BLaER1 (cell line): ENCODE measurements around the gene TMEM53.

Source experiments
- H3K27ac ChIP-seq: shearing (Covaris generic); formaldehyde crosslinking; 2 replicates; pipeline ENCODE4 v1.8.1; 2022
- H3K27me3 ChIP-seq: shearing (Covaris generic); formaldehyde crosslinking; 2 replicates; pipeline ENCODE4 v1.8.1; 2022
- H3K36me3 ChIP-seq: shearing (Covaris generic); formaldehyde crosslinking; 2 replicates; pipeline ENCODE4 v1.8.1; 2022
- H3K4me1 ChIP-seq: shearing (Covaris generic); formaldehyde crosslinking; 2 replicates; pipeline ENCODE4 v1.8.1; 2022
- H3K4me2 ChIP-seq: shearing (Covaris generic); formaldehyde crosslinking; 2 replicates; pipeline ENCODE4 v1.8.1; 2022
- H3K4me3 ChIP-seq: shearing (Covaris generic); formaldehyde crosslinking; 2 replicates; pipeline ENCODE4 v1.8.1; 2022
- H3K9ac ChIP-seq: shearing (Covaris generic); formaldehyde crosslinking; 2 replicates; pipeline ENCODE4 v1.8.1; 2022
- H3K9me3 ChIP-seq: shearing (Covaris generic); formaldehyde crosslinking; 2 replicates; pipeline ENCODE4 v1.8.1; 2022
- H4K20me1 ChIP-seq: shearing (Covaris generic); formaldehyde crosslinking; 2 replicates; pipeline ENCODE4 v1.8.1; 2022
- Cebpa-rat ChIP-seq: shearing (Covaris generic); IDR thresholded peaks from 2 replicates; pipeline ENCODE4 v1.8.1; 2022

Gene TMEM53

DNA sequence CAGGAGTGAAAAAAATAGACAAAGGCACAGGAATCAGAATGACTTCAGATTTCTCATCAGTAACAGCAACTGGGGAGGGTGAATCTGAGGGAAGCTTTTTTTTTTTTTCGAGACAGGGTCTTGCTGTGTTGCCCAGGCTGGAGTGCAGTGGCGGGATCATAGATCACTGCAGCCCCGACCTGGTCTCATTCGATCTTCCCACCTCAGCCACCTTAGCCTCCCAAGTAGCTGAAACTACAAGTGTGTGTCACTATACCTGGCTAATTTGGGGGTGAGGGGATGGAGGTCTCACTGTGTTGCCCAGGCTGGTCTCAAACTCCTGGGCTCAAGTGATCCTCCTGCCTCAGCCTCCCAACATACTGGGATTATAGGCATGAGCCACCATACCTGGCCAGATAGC is 10.9 kb upstream of the TMEM53 start:
- Histone ChIP-seq H4K20me1 (no peaks in the 10 kb centered on the region), H3K9ac (no peak overlapping the region)
- TF ChIP-seq Cebpa-rat = no peak

DNA sequence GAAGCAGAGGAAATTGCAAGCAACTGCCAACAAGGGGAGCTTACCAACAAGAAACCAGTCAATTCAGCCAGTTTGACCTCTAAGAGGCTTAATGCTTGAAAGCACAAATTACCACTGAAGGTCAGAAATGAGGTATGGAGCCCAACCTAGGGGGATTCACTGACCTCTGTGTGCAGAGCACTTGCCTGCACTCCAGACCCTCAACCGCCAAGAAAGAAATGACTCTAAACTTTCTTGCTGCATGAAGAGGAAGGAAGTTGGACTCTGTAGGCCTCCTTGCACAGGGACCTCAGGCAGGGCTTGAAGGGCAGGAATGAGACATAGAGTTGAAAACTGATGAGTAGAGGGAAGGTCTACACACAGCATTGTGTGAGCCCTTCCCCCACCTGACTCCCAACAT is 10.2 kb upstream of the TMEM53 start:
- Histone ChIP-seq H3K27ac (peak overlapping the region; percentile 70), H3K27me3 (no peaks in the 10 kb centered on the region), H3K36me3 (no peaks in the 10 kb centered on the region), H4K20me1 (no peaks in the 10 kb centered on the region), H3K4me3 (no peak overlapping the region), H3K9ac (peak overlapping the region; percentile 51), H3K4me1 (peaks cover 27% of the 10 kb centered on the region), H3K4me2 (peak overlapping the region; percentile 69), H3K9me3 (no peaks in the 10 kb centered on the region)
- TF ChIP-seq Cebpa-rat = no peak

More for the DNA sequence above, 10.9 kb upstream of the TMEM53 start:
- Histone ChIP-seq H3K4me1 (peaks cover 27% of the 10 kb centered on the region), H3K27ac (peak overlapping the region; percentile 70; the same call in 1 of the 2 replicates), H3K27me3 (no peaks in the 10 kb centered on the region), H3K4me3 (no peak overlapping the region), H3K36me3 (no peaks in the 10 kb centered on the region), H3K9me3 (no peaks in the 10 kb centered on the region), H3K4me2 (peak overlapping the region; percentile 69)

DNA sequence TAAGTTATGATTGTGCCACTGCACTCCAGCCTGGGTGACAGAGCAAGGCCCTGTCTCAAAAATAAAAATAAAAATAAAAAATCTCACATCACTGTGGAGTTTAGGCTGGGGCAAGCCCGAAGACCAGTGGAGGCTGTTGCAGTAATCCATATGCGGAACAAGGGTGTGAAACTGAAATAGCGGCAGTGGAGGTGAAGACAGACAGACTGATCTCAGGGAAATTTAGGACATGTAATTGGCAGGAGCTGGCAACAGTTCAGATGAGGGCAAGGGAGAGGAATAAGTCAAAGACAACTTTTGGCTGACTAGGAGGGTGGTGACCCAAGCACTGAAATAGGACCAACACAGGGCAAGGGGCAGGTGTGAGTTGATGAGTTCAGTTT is 8.6 kb upstream of the TMEM53 start:
- peaks cover 27% of the 10 kb centered on the region for H3K4me1 ChIP-seq

DNA sequence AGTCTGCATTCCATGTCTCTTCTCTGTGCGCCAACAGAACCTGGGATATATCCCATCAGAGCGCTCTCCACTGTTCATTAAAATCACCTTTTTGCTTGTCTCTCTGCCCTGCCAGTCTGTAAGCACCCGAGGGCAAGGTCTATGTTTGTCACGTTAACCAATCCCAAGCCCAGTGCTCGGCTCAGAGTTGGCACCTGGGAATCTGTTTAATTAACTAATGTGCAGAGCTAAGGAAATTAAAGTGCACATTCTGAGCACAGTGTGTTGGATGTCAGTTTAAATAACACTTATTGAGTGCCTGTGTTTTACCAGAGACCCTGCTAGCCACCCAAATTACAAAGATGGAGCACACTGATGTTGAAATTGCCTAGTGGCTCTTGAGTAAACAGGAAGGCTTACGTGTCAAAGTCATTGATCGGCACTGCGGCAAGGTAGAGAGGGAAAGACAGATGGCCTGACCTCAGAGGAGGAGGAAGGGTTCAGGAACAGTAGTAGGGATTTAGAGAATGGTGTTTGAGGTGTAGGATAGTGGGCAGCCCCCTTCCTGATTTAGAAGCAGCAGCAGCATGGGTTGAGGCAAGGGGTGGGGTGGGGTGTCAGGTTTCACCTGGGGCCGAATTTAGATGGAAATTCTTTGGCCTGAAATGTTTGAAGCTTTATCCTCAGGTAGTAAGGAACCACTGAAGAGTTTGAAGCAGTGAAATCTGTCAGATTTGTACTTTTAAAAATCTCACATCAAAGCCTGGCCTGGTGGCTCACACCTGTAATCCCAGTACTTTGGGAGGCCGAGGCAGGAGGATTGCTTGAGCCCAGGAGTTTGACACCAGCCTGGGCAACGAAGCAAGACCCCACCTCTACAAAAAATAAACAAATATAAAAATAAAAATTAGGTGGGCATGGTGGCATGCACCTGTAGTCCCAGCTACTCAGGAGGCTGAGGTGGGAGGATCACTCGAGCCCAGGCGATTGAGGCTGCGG is 7.9 kb upstream of the TMEM53 start:
- H4K20me1 ChIP-seq = no peaks in the 10 kb centered on the region
- peaks cover 31% of the 10 kb centered on the region for H3K4me1 ChIP-seq
- H3K36me3 ChIP-seq = no peaks in the 10 kb centered on the region
- no peak overlapping the region for H3K9ac ChIP-seq
- H3K4me3 ChIP-seq = no peak overlapping the region
- no peaks in the 10 kb centered on the region for H3K27me3 ChIP-seq
- no peaks in the 10 kb centered on the region for H3K9me3 ChIP-seq
- no peak for TF ChIP-seq Cebpa-rat
- no peak overlapping the region for H3K4me2 ChIP-seq
- H3K27ac ChIP-seq = no peak overlapping the region

More for the DNA sequence above, 8.6 kb upstream of the TMEM53 start:
- Histone ChIP-seq H3K4me3 (no peak overlapping the region), H3K4me2 (no peak overlapping the region), H3K9ac (no peak overlapping the region), H3K27ac (no peak overlapping the region), H4K20me1 (no peaks in the 10 kb centered on the region), H3K9me3 (no peaks in the 10 kb centered on the region), H3K36me3 (no peaks in the 10 kb centered on the region), H3K27me3 (no peaks in the 10 kb centered on the region)
- TF ChIP-seq Cebpa-rat = no peak

DNA sequence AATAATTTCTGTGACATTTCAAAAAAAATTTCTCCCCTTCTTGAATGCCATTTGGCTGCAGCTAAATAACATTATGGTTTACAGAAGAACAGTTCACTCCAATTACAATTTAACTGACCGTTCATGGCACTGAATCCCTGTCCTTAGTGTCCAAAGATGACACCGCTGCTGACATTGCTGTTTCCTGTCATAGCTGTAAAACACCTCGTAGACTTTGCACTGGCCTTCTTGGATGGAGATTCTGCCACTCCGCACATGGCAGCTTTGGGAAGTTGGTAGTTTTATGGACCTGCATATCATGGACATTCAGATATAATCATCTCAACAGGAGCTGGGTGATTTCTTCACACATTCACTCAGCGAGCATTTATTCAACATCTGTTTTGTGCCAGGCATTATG is 5.2 kb upstream of the TMEM53 start:
- peaks cover 37% of the 10 kb centered on the region for H3K4me1 ChIP-seq
- no peaks in the 10 kb centered on the region for H3K36me3 ChIP-seq
- no peak overlapping the region for H3K4me3 ChIP-seq

DNA sequence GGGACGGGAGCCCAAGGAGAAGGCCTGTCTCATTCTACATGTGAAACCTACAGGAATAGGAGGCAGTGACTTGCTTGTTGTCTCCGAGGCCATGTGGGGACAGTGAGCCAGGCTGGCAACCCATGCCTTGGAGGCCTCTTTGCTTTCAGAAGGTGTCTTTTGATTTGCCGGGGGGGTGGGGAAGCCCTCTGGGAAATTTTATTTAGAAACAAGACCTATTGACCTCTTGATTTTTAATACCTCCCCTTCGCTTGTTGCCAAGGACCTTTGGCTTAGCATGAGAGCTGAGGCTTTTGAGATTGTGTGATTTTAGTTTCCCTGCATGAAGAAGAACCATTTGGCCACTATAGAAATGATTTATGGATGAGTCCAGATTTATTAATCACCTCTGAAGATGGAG is 4.3 kb upstream of the TMEM53 start:
- Histone ChIP-seq H3K9ac (no peak overlapping the region), H3K27me3 (no peaks in the 10 kb centered on the region), H3K9me3 (no peaks in the 10 kb centered on the region), H3K36me3 (no peaks in the 10 kb centered on the region), H3K4me3 (no peak overlapping the region), H3K4me1 (peaks cover 31% of the 10 kb centered on the region), H4K20me1 (no peaks in the 10 kb centered on the region), H3K27ac (no peak overlapping the region), H3K4me2 (no peak overlapping the region)
- no peak for TF ChIP-seq Cebpa-rat

More for the DNA sequence above, 5.2 kb upstream of the TMEM53 start:
- no peaks in the 10 kb centered on the region for H3K9me3 ChIP-seq
- no peak overlapping the region for H3K4me2 ChIP-seq
- H3K9ac ChIP-seq = no peak overlapping the region
- TF ChIP-seq Cebpa-rat = no peak
- H3K27me3 ChIP-seq = no peaks in the 10 kb centered on the region
- H4K20me1 ChIP-seq = no peaks in the 10 kb centered on the region
- no peak overlapping the region for H3K27ac ChIP-seq

DNA sequence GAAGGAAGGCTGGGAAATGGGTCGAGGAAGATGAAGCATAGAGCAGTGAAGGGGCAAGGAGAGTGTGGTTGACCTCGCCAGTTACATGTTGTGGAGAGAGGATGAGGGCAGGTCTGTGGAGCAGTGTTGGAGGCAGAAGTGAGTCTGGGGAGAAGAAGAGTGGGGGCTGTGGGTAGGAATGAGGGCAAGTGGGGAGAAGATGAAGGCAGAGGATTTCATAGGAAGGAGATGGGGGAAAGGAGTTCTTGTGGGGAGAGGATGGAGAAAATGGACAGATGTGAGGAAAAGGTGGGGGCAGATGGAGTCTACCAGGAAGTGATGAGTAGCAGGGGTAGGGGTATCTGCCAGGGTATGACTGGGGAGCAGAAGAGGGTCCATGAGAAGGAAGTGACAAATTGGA is 3.8 kb upstream of the TMEM53 start:
- no peak overlapping the region for H3K27ac ChIP-seq
- no peak overlapping the region for H3K4me3 ChIP-seq
- H3K9me3 ChIP-seq = no peaks in the 10 kb centered on the region
- H3K4me2 ChIP-seq = no peak overlapping the region
- TF ChIP-seq Cebpa-rat = no peak
- H3K4me1 ChIP-seq = peaks cover 34% of the 10 kb centered on the region
- no peak overlapping the region for H3K9ac ChIP-seq
- no peaks in the 10 kb centered on the region for H4K20me1 ChIP-seq
- H3K36me3 ChIP-seq = no peaks in the 10 kb centered on the region
- H3K27me3 ChIP-seq = no peaks in the 10 kb centered on the region

DNA sequence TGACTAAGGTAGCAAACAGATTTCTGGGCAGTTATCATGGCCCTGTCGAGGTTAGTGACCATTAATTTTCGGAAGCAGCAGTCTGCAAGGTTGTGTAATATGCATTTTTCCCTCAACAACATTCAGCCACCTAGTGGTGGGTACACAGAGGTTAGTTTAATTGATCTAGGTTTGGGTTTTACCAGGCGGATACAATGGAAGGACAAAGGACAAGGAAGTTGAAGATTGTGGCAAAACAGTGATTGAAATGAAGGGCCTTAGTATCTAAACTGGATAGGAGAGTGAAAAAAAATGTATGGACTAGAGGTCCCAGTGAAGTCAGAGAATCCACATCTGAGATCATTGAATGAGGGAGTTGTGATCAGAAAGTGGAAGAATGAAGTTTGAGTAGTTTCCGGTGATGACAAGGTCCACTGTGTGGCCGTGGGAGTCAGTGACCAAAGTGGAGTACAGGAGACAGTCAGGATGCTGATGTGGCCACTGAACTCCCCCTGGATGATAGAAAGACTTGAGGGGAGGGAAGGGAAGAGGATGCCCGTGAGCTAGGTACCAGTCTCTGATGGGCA is 3.0 kb upstream of the TMEM53 start:
- no peaks in the 10 kb centered on the region for H3K9me3 ChIP-seq
- no peaks in the 10 kb centered on the region for H4K20me1 ChIP-seq
- peak overlapping the region; percentile 45 for H3K4me2 ChIP-seq
- no peak overlapping the region for H3K9ac ChIP-seq
- H3K36me3 ChIP-seq = no peaks in the 10 kb centered on the region
- peak; percentile 71 for TF ChIP-seq Cebpa-rat
- no peaks in the 10 kb centered on the region for H3K27me3 ChIP-seq
- no peak overlapping the region for H3K4me3 ChIP-seq
- H3K27ac ChIP-seq = no peak overlapping the region
- H3K4me1 ChIP-seq = peaks cover 43% of the 10 kb centered on the region

DNA sequence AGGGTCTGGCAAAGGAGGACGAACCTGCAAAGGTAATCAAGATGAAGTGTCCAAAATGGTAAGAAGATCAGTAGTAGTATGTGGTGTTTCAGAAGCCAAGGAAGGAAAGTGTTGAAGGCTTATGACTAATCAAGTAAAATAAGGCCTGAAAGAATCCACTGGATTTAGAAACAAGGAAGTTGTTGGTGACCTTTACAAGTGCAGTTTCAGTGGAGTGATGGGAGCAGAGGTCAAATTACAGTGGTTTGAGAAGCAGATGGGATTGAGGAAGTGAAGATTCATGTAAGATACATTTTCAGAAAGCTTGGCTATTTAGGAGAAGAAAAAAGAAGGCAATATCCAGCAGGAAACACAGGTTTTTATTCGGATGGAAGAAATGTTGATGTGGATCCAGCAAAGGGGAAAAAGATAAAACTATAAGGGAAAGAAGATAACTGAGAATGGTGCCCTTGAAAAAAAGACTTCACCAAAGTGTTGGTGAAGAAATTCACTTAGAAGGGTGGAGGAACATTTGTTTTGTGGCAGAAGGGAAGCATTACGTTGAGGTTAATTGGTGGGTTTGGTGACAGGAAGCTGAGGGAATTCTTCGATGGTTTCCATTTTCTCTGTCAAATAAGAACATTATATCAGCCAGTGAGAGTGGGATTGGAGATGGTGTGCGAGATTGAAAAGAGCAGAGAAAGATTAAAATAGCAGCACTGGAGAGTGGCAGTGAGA is 2.4 kb upstream of the TMEM53 start:
- no peaks in the 10 kb centered on the region for H3K36me3 ChIP-seq

More for the DNA sequence above, 2.4 kb upstream of the TMEM53 start:
- H3K27me3 ChIP-seq = no peaks in the 10 kb centered on the region
- no peak overlapping the region for H3K4me3 ChIP-seq
- H3K27ac ChIP-seq = peak overlapping the region; percentile 16; the same call in 1 of the 2 replicates
- no peak overlapping the region for H3K9ac ChIP-seq
- no peak for TF ChIP-seq Cebpa-rat
- peaks cover 49% of the 10 kb centered on the region for H3K4me1 ChIP-seq
- H3K4me2 ChIP-seq = peak overlapping the region; percentile 45
- no peaks in the 10 kb centered on the region for H3K9me3 ChIP-seq
- H4K20me1 ChIP-seq = no peaks in the 10 kb centered on the region
